HL-60/S4 (cell line): ENCODE data around the gene CYP26A1.

Experiments
- in situ Hi-C: fragments of 300-500 bp; cut with MboI; formaldehyde crosslinking; loops from 2 replicates; pipeline ENCODE4 v1.14.3; 2022; ENCODE audit warnings: low sequenced_read_pairs

The CYP26A1 gene

DNA sequence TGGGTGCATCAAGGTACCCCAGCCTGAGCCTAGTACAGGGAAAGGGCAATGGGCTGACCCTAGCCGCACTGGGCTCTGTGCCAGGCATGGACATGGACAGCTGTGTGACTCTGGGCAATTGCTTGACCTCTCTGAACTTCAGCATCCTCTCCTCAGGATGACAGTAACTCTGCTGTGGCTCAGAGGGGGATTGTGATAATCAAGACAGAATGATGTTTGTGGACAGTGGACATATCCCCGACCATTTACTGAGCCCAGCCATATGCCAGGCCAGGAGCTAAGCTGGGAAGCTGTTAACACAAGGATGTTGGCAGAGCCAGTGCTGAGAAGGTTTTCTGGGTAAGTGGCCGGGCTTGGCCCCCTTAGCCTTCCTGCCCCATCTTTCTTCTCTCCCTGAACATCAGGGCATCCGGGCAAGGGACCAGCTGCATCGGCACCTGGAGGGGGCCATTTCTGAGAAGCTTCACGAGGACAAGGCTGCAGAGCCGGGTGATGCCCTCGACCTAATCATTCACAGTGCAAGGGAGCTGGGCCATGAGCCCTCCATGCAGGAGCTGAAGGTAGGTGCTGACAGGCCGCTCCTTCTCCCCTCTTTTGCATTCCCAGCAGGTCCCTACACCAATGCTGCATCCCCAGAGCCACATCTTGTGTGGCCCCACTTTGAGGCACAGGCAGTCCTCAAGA lies 9.6 kb upstream of the CYP26A1 start:
- in situ Hi-C loops = no loop called here

GRCh38 chr10:93064874-93065660 lies 8.6 kb upstream of the CYP26A1 start:
- in situ Hi-C loops = no loop called here

GRCh38 chr10:93065675-93066543 lies 7.8 kb upstream of the CYP26A1 start:
- in situ Hi-C loops = no loop called here

- in situ Hi-C loops = no loop called here
Observed at GRCh38 chr10:93066544-93066913, 7.2 kb upstream of the CYP26A1 start.

- in situ Hi-C loops = no loop called here
Observed at GRCh38 chr10:93067443-93068365, 6.0 kb upstream of the CYP26A1 start.

- in situ Hi-C loops = no loop called here
Observed at GRCh38 chr10:93068411-93069244, 5.1 kb upstream of the CYP26A1 start.

- in situ Hi-C loops = no loop called here
Observed at GRCh38 chr10:93069245-93069561, 4.5 kb upstream of the CYP26A1 start.

GRCh38 chr10:93070378-93071176 lies 3.1 kb upstream of the CYP26A1 start:
- in situ Hi-C loops = no loop called here

DNA sequence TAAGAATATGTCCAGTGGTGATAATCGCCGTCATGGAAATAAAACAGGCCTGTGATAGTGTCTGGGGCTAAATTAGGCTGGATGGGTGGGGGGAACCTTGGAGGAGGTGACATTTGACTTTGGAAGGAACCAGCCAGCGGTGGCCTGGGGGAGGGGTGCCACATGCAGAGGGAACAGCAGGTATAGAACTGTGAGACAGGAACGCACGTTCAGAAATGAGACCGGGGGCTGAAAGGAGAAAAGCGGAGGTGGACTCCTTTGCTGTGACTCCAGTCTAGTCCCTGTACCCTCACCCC lies 2.6 kb upstream of the CYP26A1 start:
- in situ Hi-C loops = no loop called here

DNA sequence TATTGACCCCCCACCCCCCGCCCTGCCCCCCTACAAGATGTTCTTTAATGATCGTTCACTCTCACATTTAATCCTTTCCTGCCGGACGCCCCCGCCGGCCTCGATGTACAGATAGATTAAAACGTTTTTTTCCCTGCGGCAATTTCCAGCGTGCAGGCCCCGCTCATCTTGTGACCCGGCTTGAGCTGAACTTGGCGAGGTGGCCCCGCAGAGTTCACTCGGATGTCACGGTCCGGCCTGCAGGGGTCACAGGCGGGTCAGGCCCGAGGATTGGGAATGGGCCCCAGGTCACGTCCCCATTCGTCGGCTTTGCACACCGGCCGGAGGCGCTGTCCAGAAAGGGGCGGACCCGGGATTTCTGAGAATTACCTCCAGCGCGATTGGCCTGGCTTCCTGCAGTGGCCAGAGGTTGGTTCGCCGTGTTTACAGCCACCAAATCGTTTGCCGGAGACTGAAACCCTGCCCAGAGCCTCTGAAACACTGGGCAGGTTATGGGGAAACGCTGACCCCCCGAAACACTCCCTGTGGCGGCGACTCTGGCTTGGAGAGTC lies 1.9 kb upstream of the CYP26A1 start:
- in situ Hi-C loops = no loop called here

DNA sequence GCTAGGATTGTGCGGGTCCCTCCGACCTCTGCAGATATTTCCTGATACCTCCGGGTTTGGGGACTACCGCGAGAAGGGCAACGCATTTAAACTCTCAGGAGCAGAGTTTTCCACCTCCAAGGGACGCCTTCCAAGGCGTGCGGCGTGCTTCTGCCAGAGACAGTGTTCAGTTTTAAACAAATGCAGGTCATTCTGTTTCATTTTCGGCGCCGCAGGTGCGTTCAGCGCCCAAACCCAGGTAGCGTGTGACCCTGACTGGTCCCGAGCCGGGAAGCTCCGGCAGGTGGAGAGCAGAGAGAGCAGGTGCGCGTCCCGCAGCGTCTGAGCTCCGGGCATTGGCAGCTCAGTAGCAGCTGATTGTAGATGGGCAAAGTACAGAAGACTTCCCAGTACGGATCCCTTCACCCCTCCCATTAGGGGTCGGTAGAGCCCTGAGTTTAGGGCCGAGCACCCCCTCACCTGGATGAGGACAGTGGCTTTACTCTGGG lies 1.4 kb upstream of the CYP26A1 start:
- in situ Hi-C loops = no loop called here

DNA sequence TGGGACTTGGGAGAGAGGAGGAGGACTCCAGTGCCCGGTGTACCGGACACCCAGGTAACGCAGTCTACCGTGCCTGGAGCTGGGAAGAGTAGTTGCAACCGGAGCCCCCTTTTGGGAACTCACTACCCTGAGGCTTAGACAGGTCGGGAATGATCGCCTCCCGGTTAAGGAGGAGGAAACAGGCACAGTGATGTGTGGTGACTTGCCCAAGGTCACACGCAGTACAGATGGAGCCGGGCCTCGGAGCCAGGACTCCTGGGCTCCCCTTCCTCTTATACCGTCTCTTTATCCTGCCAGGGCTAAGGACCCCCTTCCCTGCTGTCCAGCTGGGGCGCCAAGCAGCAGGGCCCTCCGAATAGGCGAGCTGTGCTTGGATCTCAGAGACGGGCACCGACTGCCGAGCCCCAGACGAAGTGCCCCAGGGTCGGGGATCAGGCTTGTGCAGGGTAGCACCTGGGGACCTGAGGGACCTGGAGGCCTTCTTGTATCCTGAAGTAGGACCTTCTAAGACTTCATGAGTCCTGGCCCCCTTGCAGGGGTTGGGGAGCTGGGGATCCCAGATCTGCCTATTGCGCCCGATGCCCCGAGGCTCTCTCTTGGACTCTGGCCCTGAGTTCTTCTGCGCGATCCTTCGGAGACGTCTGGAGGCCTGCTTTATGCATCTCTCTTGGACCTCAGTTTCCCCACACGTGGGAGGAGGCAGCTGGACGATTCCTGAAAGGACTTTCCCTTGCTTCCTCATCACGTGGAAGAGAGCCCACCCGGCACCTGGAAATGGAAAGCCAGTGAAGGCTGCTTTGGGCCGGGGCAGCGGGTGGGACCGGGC lies 767 bp upstream of the CYP26A1 start:
- in situ Hi-C loops = no loop called here

- in situ Hi-C loops = no loop called here
Observed at GRCh38 chr10:93074147-93074596, 479 bp downstream of the CYP26A1 start.

- in situ Hi-C loops = loop anchor here (25.0 kb wide), 1 partner anchor 413 kb away; the partner anchor contains the start of genes CEP55 and MYOF
Observed at GRCh38 chr10:93074597-93075368, 1.1 kb downstream of the CYP26A1 start.

DNA sequence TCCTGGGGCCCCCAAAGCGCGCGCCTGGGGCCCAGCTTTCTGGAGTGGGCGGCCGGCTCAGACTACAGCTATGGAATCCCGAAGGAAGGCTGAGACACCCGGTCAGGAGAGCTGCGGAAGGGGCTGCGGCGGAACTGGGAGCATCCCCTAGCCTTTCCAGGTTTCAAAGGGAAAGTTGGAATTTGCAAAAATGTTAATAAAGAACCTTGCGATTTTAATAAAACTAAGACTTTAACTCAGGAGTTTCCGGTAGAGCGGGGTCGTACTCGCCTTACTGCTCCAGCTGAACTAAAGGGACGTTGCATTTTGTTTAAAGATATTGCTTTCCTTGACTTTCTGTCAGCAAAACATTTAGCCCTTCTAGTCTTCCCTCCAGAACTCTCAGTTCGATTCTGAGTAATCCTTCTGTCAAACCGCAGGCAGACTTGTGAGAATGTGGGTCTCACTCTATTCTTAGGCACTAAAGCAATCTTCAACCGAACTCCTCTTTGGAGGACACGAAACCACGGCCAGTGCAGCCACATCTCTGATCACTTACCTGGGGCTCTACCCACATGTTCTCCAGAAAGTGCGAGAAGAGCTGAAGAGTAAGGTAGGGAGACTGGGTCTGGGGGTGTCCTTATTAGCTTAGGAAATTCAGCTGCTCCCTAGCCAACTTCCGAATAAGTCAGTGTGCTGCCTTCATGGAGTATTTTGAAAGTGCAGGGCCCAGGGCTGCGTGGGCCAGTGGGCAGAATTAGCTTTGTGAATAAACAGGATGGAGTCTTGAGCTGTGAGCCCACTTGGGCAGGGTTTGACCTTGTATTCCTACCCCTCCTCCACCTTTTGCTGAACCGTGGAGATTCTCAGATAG lies 1.9 kb downstream of the CYP26A1 start:
- in situ Hi-C loops = loop anchor here (25.0 kb wide), 1 partner anchor 412 kb away; the partner anchor contains the start of genes CEP55 and MYOF

- in situ Hi-C loops = loop anchor here (25.0 kb wide), 1 partner anchor 410 kb away; the partner anchor contains the start of genes CEP55 and MYOF
Observed at GRCh38 chr10:93076871-93077270, 3.2 kb downstream of the CYP26A1 start.
